ENCODE data around the gene SPATA31D1. TPM values are rescaled to one million over a fixed set of nuclear protein-coding genes. Genes with fewer than 3 reads are reported as not detected.

The SPATA31D1 gene
- total RNA-seq, 1 experiment from 2014 or later = not detected

GRCh38 chr9:82021198-82021597 lies 32.6 kb downstream of the SPATA31D1 start:
- peak; percentile 96 for DNase-seq (ENCODE audit: low read depth)

DNA sequence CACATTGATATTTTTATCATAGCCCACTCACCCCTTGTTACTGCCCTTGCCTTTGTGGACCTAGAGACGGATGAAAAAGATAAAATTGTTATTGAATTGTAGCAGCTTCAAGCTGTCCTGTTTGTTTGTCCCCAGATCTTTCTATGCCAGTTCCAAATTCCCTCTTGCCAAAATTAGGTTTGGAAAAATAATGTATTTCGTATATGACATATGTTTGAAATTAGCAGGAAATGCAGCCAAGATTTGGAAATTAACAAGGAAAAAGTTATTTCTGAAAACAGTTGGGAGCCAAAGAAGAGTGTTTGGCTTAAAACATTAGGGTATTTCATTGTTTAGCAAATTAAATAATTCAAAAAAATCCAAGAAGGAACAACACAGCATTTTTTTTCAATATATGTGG lies 33.5 kb downstream of the SPATA31D1 start:
- DNase-seq (ENCODE audit: low read depth) = no peak

DNA sequence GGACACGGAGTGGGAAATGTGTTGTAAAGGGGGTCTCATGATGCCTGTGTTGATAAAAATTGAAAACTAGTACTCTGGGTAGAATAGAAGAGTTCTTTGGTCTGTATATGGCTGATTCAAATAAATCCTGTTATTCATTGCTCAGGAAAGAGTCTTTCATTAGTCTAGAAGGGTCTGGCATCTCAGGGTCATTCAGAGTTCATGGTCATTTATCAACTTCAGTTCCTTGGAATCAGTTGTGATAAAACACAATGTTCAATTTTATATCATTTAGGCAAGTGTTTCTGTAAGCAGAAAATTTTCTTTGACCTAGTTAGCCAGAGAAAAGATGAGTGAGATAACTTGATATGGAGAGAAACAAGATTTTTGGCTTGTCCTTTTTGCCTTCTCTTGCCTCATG lies 36.3 kb downstream of the SPATA31D1 start:
- no peak for DNase-seq (ENCODE audit: low read depth)

GRCh38 chr9:82031538-82032280 lies 43.1 kb downstream of the SPATA31D1 start:
- peak; percentile 83 for DNase-seq (ENCODE audit: low read depth)

GRCh38 chr9:82034956-82035731 lies 46.6 kb downstream of the SPATA31D1 start:
- DNase-seq (ENCODE audit: low read depth) = no peak

DNA sequence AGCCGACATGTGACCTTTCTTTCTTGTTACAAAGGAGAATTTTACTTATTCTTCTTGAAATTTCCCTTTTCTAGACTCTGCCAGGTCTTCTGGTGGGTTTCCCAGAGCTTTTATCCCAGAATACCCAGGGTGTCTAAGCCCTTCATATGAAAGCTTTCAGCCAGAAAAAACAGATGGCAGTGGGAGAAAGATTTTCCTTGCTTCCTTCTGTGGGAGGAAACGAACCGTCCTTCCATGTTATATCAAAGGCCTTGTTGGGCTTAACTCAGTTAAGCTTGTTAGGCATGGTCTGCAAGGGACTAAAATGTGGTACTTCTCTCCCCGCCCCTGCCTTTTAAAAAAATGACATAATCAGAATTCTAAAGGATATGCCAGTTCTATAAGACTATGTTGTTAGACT lies 47.5 kb downstream of the SPATA31D1 start:
- DNase-seq (ENCODE audit: low read depth) = no peak

DNA sequence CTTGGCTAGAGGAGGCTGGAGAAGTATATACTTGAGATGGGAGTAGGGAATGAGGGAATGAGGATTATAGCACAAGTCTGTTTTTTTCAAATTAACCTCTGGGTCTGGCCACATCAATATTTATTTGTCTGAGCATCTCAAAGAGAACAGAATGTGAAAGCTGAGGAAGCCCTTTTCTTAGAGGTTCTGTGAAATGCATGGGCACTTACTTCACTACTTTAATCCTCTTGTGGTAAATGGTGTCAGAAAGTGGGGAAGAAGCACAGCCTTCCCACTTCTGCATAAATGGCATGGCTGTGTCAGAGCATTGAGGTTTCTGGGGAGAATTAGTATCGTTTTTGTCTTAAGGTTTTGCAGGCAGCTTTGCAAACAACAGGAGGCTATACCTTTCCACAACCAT lies 48.6 kb downstream of the SPATA31D1 start:
- peak; percentile 39 for DNase-seq (ENCODE audit: low read depth)

GRCh38 chr9:82038897-82039296 lies 50.3 kb downstream of the SPATA31D1 start:
- no peak for DNase-seq (ENCODE audit: low read depth)

Other genes with a start within 250 kb of the SPATA31D1 start
- gene SPATA31D4, start 60.3 kb upstream of the SPATA31D1 start, total RNA-seq (2014; rRNA removed) = not detected in 2 replicates
- not detected in 2 replicates for gene SPATA31D3, start 45.3 kb upstream of the SPATA31D1 start, total RNA-seq (2014; rRNA removed)